HG03135 (cell line): ENCODE data around the gene PEX3.
"Not testable (repeated sequence)": the region's sequence is repeated elsewhere in the genome, so short reads cannot be mapped to it uniquely, and the experiment has no call there.

ENCODE experiments used
- ATAC-seq: cut with Tn5 transposase; IDR thresholded peaks from one replicate; pipeline ENCODE4 v1.9.1; 2021; ENCODE audit warnings: mild to moderate bottlenecking, moderate library complexity; ENCODE audit not compliant: unreplicated experiment

PEX3 gene

GRCh38 chr6:143505537-143505936, 54.9 kb downstream of the PEX3 start:
- no peak for ATAC-seq

- no peak for ATAC-seq
Observed at GRCh38 chr6:143506199-143506598, 55.6 kb downstream of the PEX3 start.

- no peak for ATAC-seq
Observed at GRCh38 chr6:143506620-143507019, 56.0 kb downstream of the PEX3 start.

- peak; percentile 46 for ATAC-seq
Observed at GRCh38 chr6:143507358-143508145, 56.9 kb downstream of the PEX3 start.

GRCh38 chr6:143510326-143510725, 59.7 kb downstream of the PEX3 start:
- not testable (repeated sequence) for ATAC-seq

- ATAC-seq = peak; percentile 58
Observed at GRCh38 chr6:143510991-143511891, 60.6 kb downstream of the PEX3 start, which contains the start of gene FUCA2. TSS of gene FUCA2 (minus strand) at chr6:143511720. CDS start at chr6:143511634, 86 bp downstream.

- ATAC-seq = no peak
Observed at GRCh38 chr6:143513410-143513809, 62.8 kb downstream of the PEX3 start.

GRCh38 chr6:143515061-143515760, 64.6 kb downstream of the PEX3 start:
- no peak for ATAC-seq

- ATAC-seq = no peak
Observed at GRCh38 chr6:143515766-143516355, 65.3 kb downstream of the PEX3 start.

- no peak for ATAC-seq
Observed at GRCh38 chr6:143516690-143517446, 66.3 kb downstream of the PEX3 start.

- no peak for ATAC-seq
Observed at GRCh38 chr6:143517447-143517773, 66.8 kb downstream of the PEX3 start.

GRCh38 chr6:143522039-143522600, 71.5 kb downstream of the PEX3 start:
- ATAC-seq = no peak

- ATAC-seq = no peak
Observed at GRCh38 chr6:143525356-143525755, 74.8 kb downstream of the PEX3 start.

GRCh38 chr6:143527677-143528076, 77.1 kb downstream of the PEX3 start:
- ATAC-seq = no peak

GRCh38 chr6:143528164-143528811, 77.7 kb downstream of the PEX3 start:
- peak; percentile 78 for ATAC-seq

GRCh38 chr6:143529095-143529494, 78.5 kb downstream of the PEX3 start:
- ATAC-seq = no peak

- no peak for ATAC-seq
Observed at GRCh38 chr6:143531720-143532499, 81.3 kb downstream of the PEX3 start.

GRCh38 chr6:143535189-143535614, 84.6 kb downstream of the PEX3 start:
- ATAC-seq = no peak

GRCh38 chr6:143536461-143536865, 85.9 kb downstream of the PEX3 start:
- ATAC-seq = peak; percentile 54
